ENCODE data around the gene LRRC4C.
"Not testable (repeated sequence)": the region's sequence is repeated elsewhere in the genome, so short reads cannot be mapped to it uniquely, and the experiment has no call there.

LRRC4C gene

GRCh38 chr11:40203606-40204005 lies 1255.8 kb downstream of the LRRC4C start:
- DNase-seq: no peak

- DNase-seq: no peak
Measured at GRCh38 chr11:40202589-40203270, 1256.7 kb downstream of the LRRC4C start.

DNA sequence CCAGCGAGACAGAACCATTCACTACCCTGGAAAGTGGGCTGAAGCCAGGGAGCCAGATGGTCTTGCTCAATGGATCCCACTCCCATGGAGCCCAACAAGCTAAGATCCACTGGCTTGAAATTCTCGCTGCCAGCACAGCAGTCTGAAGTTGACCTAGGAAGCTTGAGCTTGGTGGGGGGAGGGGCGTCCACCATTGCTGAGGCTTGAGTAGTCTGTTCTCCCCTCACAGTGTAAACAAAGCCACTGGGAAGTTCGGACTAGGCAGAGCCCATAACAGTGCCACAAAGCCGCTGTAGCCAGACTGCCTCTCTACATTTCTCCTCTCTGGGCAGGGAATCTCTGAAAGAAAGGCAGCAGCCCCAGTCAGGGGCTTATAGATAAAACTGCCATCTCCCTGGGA lies 1266.9 kb downstream of the LRRC4C start:
- DNase-seq: not testable (repeated sequence)

DNA sequence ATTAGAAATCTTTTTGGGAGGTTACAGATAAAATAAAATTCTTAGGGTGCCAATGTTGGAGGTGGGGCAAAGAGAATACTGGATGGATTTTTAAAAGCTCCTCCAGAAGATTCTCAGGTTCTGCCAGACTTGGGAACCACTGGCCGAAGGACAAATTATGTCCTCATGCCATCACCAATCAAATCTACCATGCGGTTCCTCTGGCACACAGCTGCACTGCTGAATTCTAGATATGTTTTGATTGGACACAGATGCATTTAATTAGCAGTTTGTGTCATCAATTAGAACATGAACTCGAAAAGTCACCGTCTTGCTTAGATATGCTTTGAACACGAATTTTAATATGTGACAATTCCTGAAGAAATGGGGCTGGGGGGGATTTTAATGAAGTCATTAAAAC lies 1269.2 kb downstream of the LRRC4C start:
- DNase-seq: no peak

DNA sequence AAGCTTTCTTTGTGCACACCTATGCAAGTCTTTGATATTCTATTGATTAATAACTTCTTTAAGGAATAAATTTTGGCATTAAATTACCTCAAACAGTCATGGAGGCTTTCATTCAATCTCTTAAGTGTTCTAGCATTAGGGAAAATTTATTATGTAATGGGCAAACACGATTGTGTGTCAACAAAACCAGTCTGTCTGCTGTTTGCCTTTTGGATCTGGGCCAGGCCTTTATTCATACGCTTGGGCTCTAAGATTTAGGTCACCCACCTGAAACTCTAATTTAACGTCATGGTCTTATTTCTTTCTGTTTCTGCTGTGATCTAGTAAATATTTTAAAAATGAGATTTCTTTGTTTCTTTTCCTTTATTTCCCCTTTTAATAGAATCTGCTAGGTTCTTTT lies 1270.6 kb downstream of the LRRC4C start:
- DNase-seq: peak; percentile 71

DNA sequence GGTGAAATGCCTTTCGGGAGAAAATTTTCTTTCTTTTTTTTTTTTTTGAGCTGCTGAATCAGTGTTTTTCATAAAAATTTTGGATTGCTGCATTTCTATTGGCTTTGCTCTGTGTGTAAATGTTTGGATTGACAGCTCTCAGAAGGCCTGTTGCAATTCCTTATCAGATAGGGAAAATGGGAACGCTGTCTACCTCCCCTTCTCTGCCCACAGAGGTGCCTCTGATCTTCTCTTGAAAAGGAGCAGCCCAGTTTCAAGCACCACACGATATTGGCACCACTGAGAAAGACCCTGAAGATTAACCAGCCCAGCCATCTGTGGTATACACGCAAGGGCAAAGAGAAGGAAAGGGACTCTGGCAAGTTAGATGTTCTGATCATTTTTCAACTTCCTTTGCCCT lies 1272.2 kb downstream of the LRRC4C start:
- peak; percentile 42 for DNase-seq

GRCh38 chr11:40186437-40187263 lies 1272.8 kb downstream of the LRRC4C start:
- DNase-seq: peak; percentile 34

DNA sequence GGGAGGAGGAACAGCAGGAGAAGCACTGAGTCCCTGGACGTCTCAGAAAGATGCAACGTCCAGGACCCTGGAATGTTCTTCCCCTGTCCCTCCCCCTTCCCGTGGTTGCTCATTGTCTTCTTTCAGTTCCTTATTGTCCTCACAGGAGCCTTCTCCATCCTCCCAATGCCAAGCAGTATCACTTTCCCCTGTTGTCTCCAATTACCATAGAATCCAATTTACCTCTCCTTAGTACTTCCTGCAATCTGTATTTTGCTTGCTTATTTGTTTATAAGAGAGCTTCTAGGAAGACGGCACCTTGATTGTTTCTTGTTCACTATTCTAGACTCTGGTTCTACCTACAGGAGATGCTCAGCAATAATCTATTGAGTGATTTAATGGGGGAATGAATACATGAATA lies 1273.7 kb downstream of the LRRC4C start:
- DNase-seq: peak; percentile 3

- no peak for DNase-seq
Measured at GRCh38 chr11:40183073-40184064, 1276.1 kb downstream of the LRRC4C start.

- DNase-seq: no peak
Measured at GRCh38 chr11:40179541-40179940, 1279.9 kb downstream of the LRRC4C start.

GRCh38 chr11:40178470-40178869 lies 1281.0 kb downstream of the LRRC4C start:
- no peak for DNase-seq

DNA sequence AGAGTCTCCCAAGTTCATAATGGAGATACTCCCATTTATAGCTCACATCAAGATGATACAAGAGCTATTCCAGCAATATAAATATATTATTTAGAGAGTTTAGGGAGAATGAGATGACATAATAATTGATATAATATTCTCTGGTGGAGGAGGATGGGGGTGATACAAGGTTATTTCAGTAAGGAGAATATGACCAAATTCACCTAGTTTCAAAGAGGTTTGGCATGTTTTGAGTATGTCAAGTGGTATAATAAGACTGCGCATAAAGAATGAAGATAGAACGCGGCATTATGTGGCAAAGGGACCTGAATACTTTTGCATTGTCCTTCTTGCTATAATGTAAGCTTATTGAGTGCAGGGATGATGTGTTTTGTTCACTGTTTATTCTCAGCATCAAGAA lies 1283.5 kb downstream of the LRRC4C start:
- no peak for DNase-seq

GRCh38 chr11:40170078-40170477 lies 1289.4 kb downstream of the LRRC4C start:
- DNase-seq: no peak

DNA sequence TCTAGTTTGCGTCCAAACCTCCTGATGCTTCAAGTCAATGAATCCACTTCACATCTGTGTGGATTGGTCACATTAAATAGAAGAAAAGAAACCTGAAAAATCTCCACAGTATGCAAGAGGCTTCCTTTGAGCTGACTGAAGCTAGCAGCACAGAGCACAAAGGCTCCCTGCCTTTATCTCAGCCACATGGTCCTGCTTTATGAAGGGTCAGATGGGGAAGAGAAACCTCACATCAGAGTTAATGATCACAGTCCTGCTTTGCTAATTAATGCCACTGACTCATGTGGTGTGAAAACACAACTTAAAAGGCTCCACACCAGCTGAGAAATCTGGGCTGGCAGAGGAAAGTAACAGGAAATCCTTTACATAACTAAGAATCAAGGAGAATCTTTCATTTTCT lies 1291.0 kb downstream of the LRRC4C start:
- DNase-seq: no peak

GRCh38 chr11:40167805-40168204 lies 1291.6 kb downstream of the LRRC4C start:
- DNase-seq: not testable (repeated sequence)

- no peak for DNase-seq
Measured at GRCh38 chr11:40166892-40167291, 1292.6 kb downstream of the LRRC4C start.

GRCh38 chr11:40162901-40163883 lies 1296.3 kb downstream of the LRRC4C start:
- peak; percentile 23 for DNase-seq

DNA sequence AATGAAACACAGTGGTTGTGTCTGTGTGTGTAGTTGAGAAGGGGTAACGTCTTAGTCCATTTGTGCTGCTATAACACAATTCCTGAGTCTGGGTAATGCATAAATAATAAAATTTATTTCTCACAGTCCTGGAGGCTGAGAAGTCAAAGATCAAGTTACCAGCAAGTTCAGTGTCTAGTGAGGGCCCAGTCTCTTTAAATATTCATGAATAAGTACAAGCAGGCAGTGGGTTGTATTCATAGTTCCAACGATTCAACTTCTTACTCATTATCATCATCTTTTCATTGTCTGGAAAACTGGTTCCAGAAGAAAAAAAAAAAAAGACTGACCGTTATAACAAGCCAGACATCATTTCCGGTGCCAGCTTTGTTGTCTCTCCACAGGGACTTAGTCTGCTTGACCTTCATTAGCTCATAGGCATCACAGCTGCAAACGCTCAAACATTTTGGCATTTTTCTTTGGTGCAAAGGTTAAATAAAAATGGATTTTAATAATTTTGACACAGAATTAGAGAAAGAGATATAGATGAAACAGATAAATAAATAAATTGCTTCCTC lies 1297.5 kb downstream of the LRRC4C start:
- DNase-seq: no peak

DNA sequence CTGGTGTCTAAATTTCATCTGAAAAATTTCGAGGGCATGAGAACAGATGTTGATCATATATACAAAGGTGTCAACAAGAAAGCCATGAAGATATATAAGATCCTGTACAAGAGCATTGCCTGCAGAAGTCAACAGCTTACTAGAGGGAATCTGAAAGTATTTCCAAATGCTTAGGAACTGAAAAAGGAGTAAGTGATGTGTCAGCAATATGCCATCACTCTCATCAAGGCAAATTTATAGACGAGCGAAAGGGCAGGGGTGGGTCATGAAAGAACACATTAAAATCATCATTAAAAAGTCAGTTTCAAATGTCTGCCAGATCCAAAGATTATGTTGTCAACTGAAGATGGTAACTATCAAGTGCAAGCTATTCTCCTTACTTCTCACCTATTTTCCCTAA lies 1299.0 kb downstream of the LRRC4C start:
- no peak for DNase-seq

GRCh38 chr11:40149721-40150120 lies 1309.7 kb downstream of the LRRC4C start:
- DNase-seq: no peak

DNA sequence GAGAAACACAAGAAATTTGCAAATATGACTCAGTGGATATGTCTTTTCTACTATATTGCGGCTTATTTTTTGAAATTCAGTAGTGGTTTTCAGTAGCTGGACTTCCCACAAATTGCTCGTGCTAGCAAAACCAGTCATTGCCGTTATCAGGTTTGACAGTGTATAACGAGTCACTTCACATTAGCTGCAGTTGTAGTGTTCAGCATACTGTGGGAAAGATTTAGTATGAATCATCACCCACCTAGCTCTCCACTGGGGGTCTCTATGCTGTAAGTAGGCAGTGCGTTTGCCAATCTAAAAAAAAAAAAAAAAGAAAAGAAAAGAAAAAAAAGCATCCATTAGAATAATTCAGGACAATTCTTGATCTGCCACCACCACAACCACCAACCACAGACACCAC lies 1318.9 kb downstream of the LRRC4C start:
- no peak for DNase-seq

GRCh38 chr11:40139536-40139935 lies 1319.9 kb downstream of the LRRC4C start:
- DNase-seq: no peak
